Measurements from ENCODE around the gene ENC1.

ENC1 gene

GRCh38 chr5:74629326-74629725 lies 11.2 kb downstream of the ENC1 start:
- H3K9ac ChIP-seq (ENCODE audit: low read length), result no peak overlapping the region
- no peaks in the 10 kb centered on the region for H3F3A ChIP-seq (ENCODE audit: insufficient read depth)
- H3K36me3 ChIP-seq (ENCODE audit: low read length), result no peaks in the 10 kb centered on the region
- no peaks in the 10 kb centered on the region for H3K79me2 ChIP-seq (ENCODE audit: insufficient read depth, low read length)
- no peak overlapping the region for H3K27ac ChIP-seq (ENCODE audit: low read depth, low read length)
- H2AFZ ChIP-seq (ENCODE audit: low read depth, low read length, severe bottlenecking), result no peak overlapping the region
- H3K9me2 ChIP-seq (replicated peaks; ENCODE audit: insufficient read depth, low read length), result no peaks in the 10 kb centered on the region
- H4K20me1 ChIP-seq (ENCODE audit: low read depth, low read length), result no peaks in the 10 kb centered on the region
- no peaks in the 10 kb centered on the region for H3K27me3 ChIP-seq (ENCODE audit: low read length)
- TF ChIP-seq EZH2phosphoT487 (conservative IDR thresholded peaks at IDR 0.05; ENCODE audit: low read length) (no peak), CTCF (IDR thresholded peaks at IDR 0.05; ENCODE audit: insufficient read depth, low read length, poor library complexity, severe bottlenecking) (no peak)
- no peak overlapping the region for H3K4me3 ChIP-seq (ENCODE audit: insufficient read depth, low read length, poor library complexity, severe bottlenecking)
- H3K9me3 ChIP-seq (ENCODE audit: insufficient read depth, low read length), result no peaks in the 10 kb centered on the region
- no peak overlapping the region for H3K4me2 ChIP-seq (ENCODE audit: low read depth, low read length, poor library complexity, severe bottlenecking)

DNA sequence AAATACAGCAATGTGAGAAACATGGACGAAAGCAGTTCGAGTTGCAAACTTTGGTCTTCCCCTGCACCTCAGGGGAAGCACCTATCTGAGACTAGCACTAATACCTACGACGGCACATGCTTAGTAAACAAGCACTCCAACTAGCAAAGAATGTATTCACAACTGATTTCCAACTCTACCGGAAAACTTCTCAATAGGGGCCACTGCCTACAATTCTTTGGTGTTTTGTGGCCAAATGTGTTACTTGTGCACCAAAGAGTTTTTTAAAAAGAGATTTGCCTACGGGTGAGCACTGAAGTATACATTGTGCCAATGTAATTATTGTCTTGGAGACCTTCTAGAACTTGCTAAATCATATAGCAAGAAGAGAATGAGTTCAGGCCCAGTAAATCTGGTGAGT lies 12.2 kb downstream of the ENC1 start:
- Histone ChIP-seq H3F3A (ENCODE audit: insufficient read depth) (no peaks in the 10 kb centered on the region), H3K79me2 (ENCODE audit: insufficient read depth, low read length) (no peaks in the 10 kb centered on the region), H3K9me2 (replicated peaks; ENCODE audit: insufficient read depth, low read length) (no peaks in the 10 kb centered on the region), H3K36me3 (ENCODE audit: low read length) (no peaks in the 10 kb centered on the region), H3K4me3 (ENCODE audit: insufficient read depth, low read length, poor library complexity, severe bottlenecking) (no peak overlapping the region), H3K27me3 (ENCODE audit: low read length) (no peaks in the 10 kb centered on the region), H2AFZ (ENCODE audit: low read depth, low read length, severe bottlenecking) (no peak overlapping the region), H3K4me2 (ENCODE audit: low read depth, low read length, poor library complexity, severe bottlenecking) (no peak overlapping the region), H4K20me1 (ENCODE audit: low read depth, low read length) (no peaks in the 10 kb centered on the region), H3K9me3 (ENCODE audit: insufficient read depth, low read length) (no peaks in the 10 kb centered on the region), H3K9ac (ENCODE audit: low read length) (no peak overlapping the region), H3K27ac (ENCODE audit: low read depth, low read length) (no peak overlapping the region)
- no peak for TF ChIP-seq CTCF (IDR thresholded peaks at IDR 0.05; ENCODE audit: insufficient read depth, low read length, poor library complexity, severe bottlenecking)
- no peak for TF ChIP-seq EZH2phosphoT487 (conservative IDR thresholded peaks at IDR 0.05; ENCODE audit: low read length)

DNA sequence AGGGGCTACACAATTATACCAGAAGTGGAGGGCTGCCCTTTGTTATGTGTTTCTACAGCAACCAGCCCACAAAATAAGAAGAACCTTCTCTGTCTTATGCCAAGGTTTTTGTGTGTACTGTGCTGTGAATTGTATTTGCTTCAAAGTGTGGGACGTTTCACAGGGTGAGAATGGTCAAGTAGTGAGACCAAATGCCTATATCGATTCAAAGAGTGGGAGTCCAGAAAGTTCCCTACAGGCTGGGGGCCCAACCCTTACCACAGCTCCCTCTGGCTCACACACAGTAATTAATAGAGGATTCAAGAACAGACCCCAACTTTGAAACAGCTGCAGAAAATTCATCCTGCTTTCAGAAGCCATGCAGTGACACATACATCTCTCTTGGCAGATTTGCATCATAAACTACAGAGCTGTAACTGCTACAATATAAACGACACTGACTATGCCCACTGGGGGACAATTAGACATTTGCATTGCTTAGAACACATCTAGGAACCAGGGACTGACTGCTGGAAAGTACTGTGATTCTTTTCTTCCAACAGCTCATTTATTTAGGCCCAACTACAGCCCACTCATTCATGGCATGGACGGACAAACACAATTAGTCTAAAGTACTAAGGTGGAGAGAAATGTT lies 12.8 kb downstream of the ENC1 start:
- no peaks in the 10 kb centered on the region for H3K9me3 ChIP-seq (ENCODE audit: insufficient read depth, low read length)
- H3K9ac ChIP-seq (ENCODE audit: low read length), result no peak overlapping the region
- H3K4me2 ChIP-seq (ENCODE audit: low read depth, low read length, poor library complexity, severe bottlenecking), result no peak overlapping the region
- no peaks in the 10 kb centered on the region for H3K27me3 ChIP-seq (ENCODE audit: low read length)
- H3F3A ChIP-seq (ENCODE audit: insufficient read depth), result no peaks in the 10 kb centered on the region
- TF ChIP-seq CTCF (IDR thresholded peaks at IDR 0.05; ENCODE audit: insufficient read depth, low read length, poor library complexity, severe bottlenecking), result no peak
- TF ChIP-seq EZH2phosphoT487 (conservative IDR thresholded peaks at IDR 0.05; ENCODE audit: low read length), result no peak
- no peak overlapping the region for H3K4me3 ChIP-seq (ENCODE audit: insufficient read depth, low read length, poor library complexity, severe bottlenecking)
- no peak overlapping the region for H2AFZ ChIP-seq (ENCODE audit: low read depth, low read length, severe bottlenecking)
- no peak overlapping the region for H3K27ac ChIP-seq (ENCODE audit: low read depth, low read length)
- H3K79me2 ChIP-seq (ENCODE audit: insufficient read depth, low read length), result no peaks in the 10 kb centered on the region
- H4K20me1 ChIP-seq (ENCODE audit: low read depth, low read length), result no peaks in the 10 kb centered on the region
- no peaks in the 10 kb centered on the region for H3K9me2 ChIP-seq (replicated peaks; ENCODE audit: insufficient read depth, low read length)
- no peaks in the 10 kb centered on the region for H3K36me3 ChIP-seq (ENCODE audit: low read length)
